HG03432 (cell line): ENCODE data around the gene HAL.

Experiments
- ATAC-seq: cut with Tn5 transposase; IDR thresholded peaks from one replicate; pipeline ENCODE4 v1.9.1; 2021; ENCODE audit warnings: mild to moderate bottlenecking, moderate library complexity; ENCODE audit not compliant: unreplicated experiment

HAL gene

GRCh38 chr12:95943330-95943842, 52.8 kb downstream of the HAL start, which contains the start of gene AMDHD1:
Gene AMDHD1 (plus strand): TSS chr12:95943331. CDS start chr12:95943399, 68 bp downstream.
- peak; percentile 69 for ATAC-seq

GRCh38 chr12:95942524-95943329, 53.4 kb downstream of the HAL start, which contains the start of gene CCDC38:
Gene CCDC38 (minus strand): TSS chr12:95942614. CDS start chr12:95936509, 6,105 bp downstream.
- peak; percentile 98 for ATAC-seq

DNA sequence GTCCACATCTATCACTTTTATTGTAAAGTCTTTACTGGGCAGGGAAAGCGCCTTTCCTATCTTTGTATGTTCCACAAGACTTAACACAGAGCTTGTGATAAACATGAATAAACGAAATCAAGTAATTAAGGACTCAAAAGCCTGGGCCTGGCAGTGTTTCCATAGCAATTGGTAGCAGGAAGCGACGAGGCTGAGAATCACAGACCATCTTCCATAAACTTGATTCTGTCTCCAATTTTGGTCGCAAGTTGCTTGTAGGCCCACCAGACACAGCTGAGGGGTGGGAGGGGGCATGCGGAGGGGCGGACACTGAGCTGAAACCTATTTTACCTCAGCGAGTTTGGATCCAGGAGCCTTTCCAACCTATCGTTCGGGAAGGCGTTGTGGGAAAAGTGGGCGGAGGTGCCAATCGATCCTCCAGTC, 54.0 kb downstream of the HAL start:
- ATAC-seq: no peak

DNA sequence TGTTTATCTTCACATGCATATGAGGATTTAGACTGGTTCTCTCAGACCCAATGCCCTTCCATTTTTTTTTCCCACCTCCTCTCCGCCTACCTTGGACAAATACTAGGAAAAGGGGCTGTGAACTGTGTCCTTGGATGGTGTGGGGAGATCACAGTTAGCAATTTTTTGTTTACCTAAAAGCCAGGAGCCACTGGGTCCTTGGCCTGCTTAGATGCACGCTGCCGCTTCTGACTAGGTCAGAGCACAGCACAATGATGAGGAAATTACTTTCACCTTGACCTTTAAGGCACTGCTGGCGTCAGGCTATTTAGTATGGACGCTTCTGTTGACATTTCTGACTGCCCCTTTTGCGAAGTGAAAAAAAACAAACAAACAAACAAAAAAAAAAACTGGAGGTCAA, 55.6 kb downstream of the HAL start:
- ATAC-seq: no peak
